ENCODE data around the gene TBC1D30.

TBC1D30 gene

GRCh38 chr12:64923536-64923935 is 99.1 kb downstream of the TBC1D30 start:
- H3K4me1 ChIP-seq (ENCODE audit: low read length), result peaks cover 9% of the 10 kb centered on the region
- H3K9me3 ChIP-seq (ENCODE audit: insufficient read depth, low read length), result no peaks in the 10 kb centered on the region
- H3K27me3 ChIP-seq (ENCODE audit: low read depth, low read length), result 0 out of 2 replicates have a peak, but pooled peaks cover 3% of the 10 kb centered on the region
- H3K27ac ChIP-seq (ENCODE audit: low read length), result no peak overlapping the region
- no peak overlapping the region for H3K9ac ChIP-seq (ENCODE audit: low read length)
- TF ChIP-seq EZH2phosphoT487 (IDR thresholded peaks at IDR 0.05; ENCODE audit: low read depth), result no peak
- no peak for TF ChIP-seq CTCF (IDR thresholded peaks at IDR 0.05; ENCODE audit: low read depth, low read length)
- no peaks in the 10 kb centered on the region for H3K36me3 ChIP-seq (replicated peaks; ENCODE audit: low read depth, low read length)
- no peak overlapping the region for H3K4me2 ChIP-seq (ENCODE audit: low read length)
- no peak overlapping the region for H2AFZ ChIP-seq (ENCODE audit: low read depth, low read length)
- H3K4me3 ChIP-seq (ENCODE audit: low read length), result no peak overlapping the region
- H4K20me1 ChIP-seq (ENCODE audit: insufficient read depth, low read length), result no peaks in the 10 kb centered on the region
- H3K79me2 ChIP-seq (ENCODE audit: low read length), result no peaks in the 10 kb centered on the region

Data from OCI-LY3 (cell line).